Measurements from ENCODE around the gene COL19A1. TPM values are rescaled to one million over a fixed set of nuclear protein-coding genes. Genes with fewer than 3 reads are reported as not detected.

The COL19A1 gene
- total and polyA plus RNA-seq, 2 experiments from 2014 or later: not detected

DNA sequence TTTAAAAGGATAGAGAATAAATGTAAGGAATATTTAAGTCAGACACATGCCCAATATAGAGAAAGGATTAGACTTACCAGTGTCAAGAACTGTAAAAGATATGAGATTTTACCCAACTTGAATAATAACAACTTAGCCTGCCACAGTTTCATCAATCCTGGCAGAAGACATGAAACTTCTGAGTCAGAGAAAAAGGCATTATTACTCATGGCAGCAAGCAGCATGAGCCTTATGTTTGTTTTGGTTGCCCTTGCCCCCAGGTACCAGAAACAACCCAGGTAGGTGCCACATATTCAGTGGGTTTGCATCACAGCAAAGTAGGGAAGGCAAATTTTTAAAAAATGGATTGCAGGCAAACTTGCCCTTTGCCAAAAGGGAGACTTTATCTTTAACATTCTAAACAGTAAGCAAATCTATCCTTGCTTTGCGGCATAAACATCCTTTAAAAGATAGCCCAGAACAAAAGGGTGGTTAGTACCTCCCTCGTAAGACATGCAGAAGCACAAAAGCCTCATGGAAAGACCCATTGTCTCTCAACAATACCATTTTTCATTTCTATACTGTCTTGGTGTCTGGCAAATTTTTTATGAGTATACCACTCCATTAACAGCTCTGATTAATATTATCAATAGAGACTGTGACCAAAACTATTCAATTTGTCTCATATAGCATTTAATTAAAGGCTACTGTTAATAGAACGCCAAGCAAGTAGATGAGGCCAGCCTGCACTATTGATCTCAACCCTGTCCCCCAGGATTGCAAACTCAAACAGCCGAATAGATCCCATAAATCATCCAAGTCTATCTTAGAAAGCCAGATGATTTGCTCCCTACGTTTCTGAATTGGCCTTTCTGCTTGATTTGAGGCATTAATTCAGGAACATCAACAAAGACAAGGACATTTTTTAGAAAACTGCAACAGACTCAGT, 185.1 kb downstream of the COL19A1 start:
- Mint-ChIP-seq H3K36me3 (ENCODE audit: low read depth) (no peaks in the 10 kb centered on the region), H3K9me3 (no peaks in the 10 kb centered on the region), H3K27me3 (ENCODE audit: insufficient read depth, low read depth, poor library complexity) (no peaks in the 10 kb centered on the region), H3K4me3 (no peak overlapping the region), H3K4me1 (no peaks in the 10 kb centered on the region; the same call in 2 of the 3 replicates), H3K27ac (no peak overlapping the region)
- ATAC-seq (no peak), DNase-seq (ENCODE audit: low spot score) (no peak)
- TF ChIP-seq POLR2AphosphoS5 (IDR thresholded peaks at IDR 0.05; ENCODE audit: low read depth) (no peak), CREB1 (CRISPR knock-in tag; IDR thresholded peaks at IDR 0.05; ENCODE audit: low read depth) (no peak), ZNF114 (CRISPR knock-in tag; IDR thresholded peaks at IDR 0.05) (no peak), NANOG (IDR thresholded peaks at IDR 0.05; ENCODE audit: borderline replicate concordance) (no peak), EZH2 (IDR thresholded peaks at IDR 0.05; ENCODE audit: low read depth, unreplicated experiment) (no peak), EZH2phosphoT487 (IDR thresholded peaks at IDR 0.05; ENCODE audit: unreplicated experiment) (no peak), JUNB (IDR thresholded peaks at IDR 0.05; ENCODE audit: unreplicated experiment) (no peak), ZNF331 (CRISPR knock-in tag; IDR thresholded peaks at IDR 0.05; ENCODE audit: low read depth) (no peak), STAT1 (IDR thresholded peaks at IDR 0.05; ENCODE audit: unreplicated experiment) (no peak)
- TF ChIP-seq, protein P1, sequence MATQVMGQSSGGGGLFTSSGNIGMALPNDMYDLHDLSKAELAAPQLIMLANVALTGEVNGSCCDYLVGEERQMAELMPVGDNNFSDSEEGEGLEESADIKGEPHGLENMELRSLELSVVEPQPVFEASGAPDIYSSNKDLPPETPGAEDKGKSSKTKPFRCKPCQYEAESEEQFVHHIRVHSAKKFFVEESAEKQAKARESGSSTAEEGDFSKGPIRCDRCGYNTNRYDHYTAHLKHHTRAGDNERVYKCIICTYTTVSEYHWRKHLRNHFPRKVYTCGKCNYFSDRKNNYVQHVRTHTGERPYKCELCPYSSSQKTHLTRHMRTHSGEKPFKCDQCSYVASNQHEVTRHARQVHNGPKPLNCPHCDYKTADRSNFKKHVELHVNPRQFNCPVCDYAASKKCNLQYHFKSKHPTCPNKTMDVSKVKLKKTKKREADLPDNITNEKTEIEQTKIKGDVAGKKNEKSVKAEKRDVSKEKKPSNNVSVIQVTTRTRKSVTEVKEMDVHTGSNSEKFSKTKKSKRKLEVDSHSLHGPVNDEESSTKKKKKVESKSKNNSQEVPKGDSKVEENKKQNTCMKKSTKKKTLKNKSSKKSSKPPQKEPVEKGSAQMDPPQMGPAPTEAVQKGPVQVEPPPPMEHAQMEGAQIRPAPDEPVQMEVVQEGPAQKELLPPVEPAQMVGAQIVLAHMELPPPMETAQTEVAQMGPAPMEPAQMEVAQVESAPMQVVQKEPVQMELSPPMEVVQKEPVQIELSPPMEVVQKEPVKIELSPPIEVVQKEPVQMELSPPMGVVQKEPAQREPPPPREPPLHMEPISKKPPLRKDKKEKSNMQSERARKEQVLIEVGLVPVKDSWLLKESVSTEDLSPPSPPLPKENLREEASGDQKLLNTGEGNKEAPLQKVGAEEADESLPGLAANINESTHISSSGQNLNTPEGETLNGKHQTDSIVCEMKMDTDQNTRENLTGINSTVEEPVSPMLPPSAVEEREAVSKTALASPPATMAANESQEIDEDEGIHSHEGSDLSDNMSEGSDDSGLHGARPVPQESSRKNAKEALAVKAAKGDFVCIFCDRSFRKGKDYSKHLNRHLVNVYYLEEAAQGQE (IDR thresholded peaks at IDR 0.05; ENCODE audit: unreplicated experiment): no peak
- TF ChIP-seq, protein P2, sequence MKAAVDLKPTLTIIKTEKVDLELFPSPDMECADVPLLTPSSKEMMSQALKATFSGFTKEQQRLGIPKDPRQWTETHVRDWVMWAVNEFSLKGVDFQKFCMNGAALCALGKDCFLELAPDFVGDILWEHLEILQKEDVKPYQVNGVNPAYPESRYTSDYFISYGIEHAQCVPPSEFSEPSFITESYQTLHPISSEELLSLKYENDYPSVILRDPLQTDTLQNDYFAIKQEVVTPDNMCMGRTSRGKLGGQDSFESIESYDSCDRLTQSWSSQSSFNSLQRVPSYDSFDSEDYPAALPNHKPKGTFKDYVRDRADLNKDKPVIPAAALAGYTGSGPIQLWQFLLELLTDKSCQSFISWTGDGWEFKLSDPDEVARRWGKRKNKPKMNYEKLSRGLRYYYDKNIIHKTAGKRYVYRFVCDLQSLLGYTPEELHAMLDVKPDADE (IDR thresholded peaks at IDR 0.05): no peak
- TF ChIP-seq, protein P3, sequence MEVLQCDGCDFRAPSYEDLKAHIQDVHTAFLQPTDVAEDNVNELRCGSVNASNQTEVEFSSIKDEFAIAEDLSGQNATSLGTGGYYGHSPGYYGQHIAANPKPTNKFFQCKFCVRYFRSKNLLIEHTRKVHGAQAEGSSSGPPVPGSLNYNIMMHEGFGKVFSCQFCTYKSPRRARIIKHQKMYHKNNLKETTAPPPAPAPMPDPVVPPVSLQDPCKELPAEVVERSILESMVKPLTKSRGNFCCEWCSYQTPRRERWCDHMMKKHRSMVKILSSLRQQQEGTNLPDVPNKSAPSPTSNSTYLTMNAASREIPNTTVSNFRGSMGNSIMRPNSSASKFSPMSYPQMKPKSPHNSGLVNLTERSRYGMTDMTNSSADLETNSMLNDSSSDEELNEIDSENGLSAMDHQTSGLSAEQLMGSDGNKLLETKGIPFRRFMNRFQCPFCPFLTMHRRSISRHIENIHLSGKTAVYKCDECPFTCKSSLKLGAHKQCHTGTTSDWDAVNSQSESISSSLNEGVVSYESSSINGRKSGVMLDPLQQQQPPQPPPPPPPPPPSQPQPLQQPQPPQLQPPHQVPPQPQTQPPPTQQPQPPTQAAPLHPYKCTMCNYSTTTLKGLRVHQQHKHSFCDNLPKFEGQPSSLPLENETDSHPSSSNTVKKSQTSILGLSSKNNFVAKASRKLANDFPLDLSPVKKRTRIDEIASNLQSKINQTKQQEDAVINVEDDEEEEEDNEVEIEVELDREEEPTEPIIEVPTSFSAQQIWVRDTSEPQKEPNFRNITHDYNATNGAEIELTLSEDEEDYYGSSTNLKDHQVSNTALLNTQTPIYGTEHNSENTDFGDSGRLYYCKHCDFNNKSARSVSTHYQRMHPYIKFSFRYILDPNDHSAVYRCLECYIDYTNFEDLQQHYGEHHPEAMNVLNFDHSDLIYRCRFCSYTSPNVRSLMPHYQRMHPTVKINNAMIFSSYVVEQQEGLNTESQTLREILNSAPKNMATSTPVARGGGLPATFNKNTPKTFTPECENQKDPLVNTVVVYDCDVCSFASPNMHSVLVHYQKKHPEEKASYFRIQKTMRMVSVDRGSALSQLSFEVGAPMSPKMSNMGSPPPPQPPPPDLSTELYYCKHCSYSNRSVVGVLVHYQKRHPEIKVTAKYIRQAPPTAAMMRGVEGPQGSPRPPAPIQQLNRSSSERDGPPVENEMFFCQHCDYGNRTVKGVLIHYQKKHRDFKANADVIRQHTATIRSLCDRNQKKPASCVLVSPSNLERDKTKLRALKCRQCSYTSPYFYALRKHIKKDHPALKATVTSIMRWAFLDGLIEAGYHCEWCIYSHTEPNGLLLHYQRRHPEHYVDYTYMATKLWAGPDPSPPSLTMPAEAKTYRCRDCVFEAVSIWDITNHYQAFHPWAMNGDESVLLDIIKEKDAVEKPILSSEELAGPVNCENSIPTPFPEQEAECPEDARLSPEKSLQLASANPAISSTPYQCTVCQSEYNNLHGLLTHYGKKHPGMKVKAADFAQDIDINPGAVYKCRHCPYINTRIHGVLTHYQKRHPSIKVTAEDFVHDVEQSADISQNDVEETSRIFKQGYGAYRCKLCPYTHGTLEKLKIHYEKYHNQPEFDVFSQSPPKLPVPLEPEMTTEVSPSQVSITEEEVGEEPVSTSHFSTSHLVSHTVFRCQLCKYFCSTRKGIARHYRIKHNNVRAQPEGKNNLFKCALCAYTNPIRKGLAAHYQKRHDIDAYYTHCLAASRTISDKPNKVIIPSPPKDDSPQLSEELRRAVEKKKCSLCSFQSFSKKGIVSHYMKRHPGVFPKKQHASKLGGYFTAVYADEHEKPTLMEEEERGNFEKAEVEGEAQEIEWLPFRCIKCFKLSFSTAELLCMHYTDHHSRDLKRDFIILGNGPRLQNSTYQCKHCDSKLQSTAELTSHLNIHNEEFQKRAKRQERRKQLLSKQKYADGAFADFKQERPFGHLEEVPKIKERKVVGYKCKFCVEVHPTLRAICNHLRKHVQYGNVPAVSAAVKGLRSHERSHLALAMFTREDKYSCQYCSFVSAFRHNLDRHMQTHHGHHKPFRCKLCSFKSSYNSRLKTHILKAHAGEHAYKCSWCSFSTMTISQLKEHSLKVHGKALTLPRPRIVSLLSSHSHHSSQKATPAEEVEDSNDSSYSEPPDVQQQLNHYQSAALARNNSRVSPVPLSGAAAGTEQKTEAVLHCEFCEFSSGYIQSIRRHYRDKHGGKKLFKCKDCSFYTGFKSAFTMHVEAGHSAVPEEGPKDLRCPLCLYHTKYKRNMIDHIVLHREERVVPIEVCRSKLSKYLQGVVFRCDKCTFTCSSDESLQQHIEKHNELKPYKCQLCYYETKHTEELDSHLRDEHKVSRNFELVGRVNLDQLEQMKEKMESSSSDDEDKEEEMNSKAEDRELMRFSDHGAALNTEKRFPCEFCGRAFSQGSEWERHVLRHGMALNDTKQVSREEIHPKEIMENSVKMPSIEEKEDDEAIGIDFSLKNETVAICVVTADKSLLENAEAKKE (CRISPR knock-in tag; IDR thresholded peaks at IDR 0.05): no peak
- TF ChIP-seq, protein P4, sequence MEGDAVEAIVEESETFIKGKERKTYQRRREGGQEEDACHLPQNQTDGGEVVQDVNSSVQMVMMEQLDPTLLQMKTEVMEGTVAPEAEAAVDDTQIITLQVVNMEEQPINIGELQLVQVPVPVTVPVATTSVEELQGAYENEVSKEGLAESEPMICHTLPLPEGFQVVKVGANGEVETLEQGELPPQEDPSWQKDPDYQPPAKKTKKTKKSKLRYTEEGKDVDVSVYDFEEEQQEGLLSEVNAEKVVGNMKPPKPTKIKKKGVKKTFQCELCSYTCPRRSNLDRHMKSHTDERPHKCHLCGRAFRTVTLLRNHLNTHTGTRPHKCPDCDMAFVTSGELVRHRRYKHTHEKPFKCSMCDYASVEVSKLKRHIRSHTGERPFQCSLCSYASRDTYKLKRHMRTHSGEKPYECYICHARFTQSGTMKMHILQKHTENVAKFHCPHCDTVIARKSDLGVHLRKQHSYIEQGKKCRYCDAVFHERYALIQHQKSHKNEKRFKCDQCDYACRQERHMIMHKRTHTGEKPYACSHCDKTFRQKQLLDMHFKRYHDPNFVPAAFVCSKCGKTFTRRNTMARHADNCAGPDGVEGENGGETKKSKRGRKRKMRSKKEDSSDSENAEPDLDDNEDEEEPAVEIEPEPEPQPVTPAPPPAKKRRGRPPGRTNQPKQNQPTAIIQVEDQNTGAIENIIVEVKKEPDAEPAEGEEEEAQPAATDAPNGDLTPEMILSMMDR (conservative IDR thresholded peaks at IDR 0.05; ENCODE audit: low read depth in 2 of 2): no peak
- Histone ChIP-seq H3K4me1 (ENCODE audit: insufficient read depth) (no peaks in the 10 kb centered on the region), H2AFZ (peak overlapping the region; percentile 23; the same call in 1 of the 2 replicates), H3F3A (replicated peaks; ENCODE audit: low read depth) (no peaks in the 10 kb centered on the region), H3K4me3 (no peak overlapping the region), H3K79me2 (replicated peaks; ENCODE audit: insufficient read depth) (no peaks in the 10 kb centered on the region), H3K36me3 (ENCODE audit: insufficient read depth) (no peaks in the 10 kb centered on the region), H3K27me3 (ENCODE audit: insufficient read depth) (no peaks in the 10 kb centered on the region), H3K9me2 (ENCODE audit: insufficient read depth) (no peaks in the 10 kb centered on the region), H4K20me1 (replicated peaks; ENCODE audit: insufficient read depth) (no peaks in the 10 kb centered on the region), H3K27ac (ENCODE audit: low read depth) (no peak overlapping the region), H3K4me2 (no peak overlapping the region)

All from GM23338 (cell line).